ENCODE results near the gene CX3CL1. TPM values are rescaled to one million over a fixed set of nuclear protein-coding genes. Genes with fewer than 3 reads are reported as not detected.

CX3CL1 gene
- total and polyA plus RNA-seq, 2 of the 13 experiments (the other 11 are each of a cell fraction or from before 2014, with no cell fraction given): 57.3 to 60.8 TPM

GRCh38 chr16:57373117-57373947 lies 1.0 kb downstream of the CX3CL1 start (continued):
- TF ChIP-seq ZNF256 (CRISPR knock-in tag; conservative IDR thresholded peaks at IDR 0.05) (peak; percentile 69; the same call in 1 of the 2 replicates), PREB (CRISPR knock-in tag; IDR thresholded peaks at IDR 0.05) (no peak)

GRCh38 chr16:57374067-57374534 lies 1.8 kb downstream of the CX3CL1 start:
- peak overlapping the region; percentile 99 for H3K27ac ChIP-seq (ENCODE audit: extremely low read length, insufficient read depth, low read length)
- in situ Hi-C loops (cut with HindIII; ENCODE audit: extremely low pct_ligation_motif_present, low pct_unique_long_range_greater_than_20kb) (loop anchor here (5.0 kb wide), 1 partner anchor 72 kb away; no protein-coding TSS in a partner anchor), intact Hi-C loops (cut with micrococcal nuclease; ENCODE audit: unreplicated experiment) (no loop called here)
- peaks cover 9% of the 10 kb centered on the region; the same call in 1 of the 2 replicates for H4K20me1 ChIP-seq (ENCODE audit: insufficient read depth, low read length)
- DNase-seq (ENCODE audit: low spot score) (no peak), FAIRE-seq (peak; percentile 18), ATAC-seq (no peak)
- peak overlapping the region; percentile 81 to 95 (median 84) for H3K4me3 ChIP-seq (replicated peaks in 1 of 3; ENCODE audit: insufficient read depth in 1 of 3, low read depth in 2 of 3, low read length in 3 of 3)
- H2AFZ ChIP-seq (ENCODE audit: low read length): no peak overlapping the region
- POLR2A ChIA-PET: interaction anchor here (0.5 to 7.7 kb wide), 12 partner anchors 8 to 529 kb away, joined by 3 to 303 read pairs (median 13); partner anchors contain the start of genes CIAPIN1 and COQ9
- CTCF ChIA-PET (ENCODE audit: low intra/inter-chr PET ratio, low total read pairs): interaction anchor here (2.3 kb wide), 1 partner anchor 43 kb away, joined by 7 read pairs; no protein-coding TSS in a partner anchor
- H3K27me3 ChIP-seq (ENCODE audit: control insufficient read depth in 1 of 2, insufficient read depth in 2 of 2, low read length in 2 of 2): no peaks in the 10 kb centered on the region; a peak in 1 of 5 replicates
- H3K9me3 ChIP-seq (ENCODE audit: low read length): no peaks in the 10 kb centered on the region
- peak overlapping the region; percentile 96 for H3K9ac ChIP-seq (ENCODE audit: insufficient read depth, low read depth, low read length)
- H3K36me3 ChIP-seq (replicated peaks in 1 of 2; ENCODE audit: control insufficient read depth in 1 of 2, insufficient read depth in 2 of 2, low read length in 2 of 2): peaks cover 4 to 16% of the 10 kb centered on the region in 2 experiments; a peak in 3 of 5 replicates
- peaks cover 55% of the 10 kb centered on the region for H3K79me2 ChIP-seq (ENCODE audit: insufficient read depth, low read length)
- BruUV-seq (replicated peaks): no TSS peak
- WGBS (ENCODE audit: low lambda C conversion rate): 37% methylated on average over 9 of the region's 9 CpGs
- peak overlapping the region; percentile 98 for H3K4me2 ChIP-seq (ENCODE audit: low read depth, low read length)
- peaks cover 77% of the 10 kb centered on the region for H3K4me1 ChIP-seq (ENCODE audit: insufficient read depth, low read length)
- TF ChIP-seq ATF2 (CRISPR knock-in tag; IDR thresholded peaks at IDR 0.05) (no peak), ZNF616 (CRISPR knock-in tag; IDR thresholded peaks at IDR 0.05; ENCODE audit: low read depth) (0 out of 2 replicates have a peak, but pooled peaks have one; percentile 62), KAT8 (CRISPR knock-in tag; IDR thresholded peaks at IDR 0.05) (no peak), BCLAF1 (IDR thresholded peaks at IDR 0.05) (no peak), DMAP1 (CRISPR knock-in tag; IDR thresholded peaks at IDR 0.05) (no peak), JUND (CRISPR knock-in tag; IDR thresholded peaks at IDR 0.05) (no peak), ZNF772 (CRISPR knock-in tag; IDR thresholded peaks at IDR 0.05) (no peak), ZBTB37 (CRISPR knock-in tag; IDR thresholded peaks at IDR 0.05) (no peak), NFIC (IDR thresholded peaks at IDR 0.05; ENCODE audit: low read length) (no peak), ZNF414 (CRISPR knock-in tag; IDR thresholded peaks at IDR 0.05) (peak; percentile 80), MAX (IDR thresholded peaks at IDR 0.05) (no peak), KMT2B (CRISPR knock-in tag; IDR thresholded peaks at IDR 0.05) (no peak)

All from HepG2 (cell line).